H9 (cell line): ENCODE measurements around the gene MESD. TPM values are rescaled to one million over a fixed set of nuclear protein-coding genes. Genes with fewer than 3 reads are reported as not detected.

Experiments
- DNase-seq: peaks from one replicate; pipeline ENCODE4 v3.0.0-alpha.2; 2017
- H2AFZ ChIP-seq: one replicate; pipeline ENCODE4 v1.6.1; 2013; ENCODE audit warnings: mild to moderate bottlenecking, low read length, control low read depth, moderate library complexity
- H2AK5ac ChIP-seq: 2 replicates; pipeline ENCODE4 v1.6.1; 2013; ENCODE audit warnings: low read length, control low read depth, mixed read lengths; ENCODE audit not compliant: insufficient read length
- H2BK120ac ChIP-seq: one replicate; pipeline ENCODE4 v1.6.1; 2013; ENCODE audit warnings: low read depth, mild to moderate bottlenecking, low read length, control low read depth, inconsistent platforms; ENCODE audit not compliant: poor library complexity, severe bottlenecking
- H2BK12ac ChIP-seq: 2 replicates; pipeline ENCODE4 v1.6.1; 2013; ENCODE audit warnings: low read length, control low read depth, mixed read lengths, low read depth; ENCODE audit not compliant: insufficient read length
- H2BK15ac ChIP-seq: 2 replicates; pipeline ENCODE4 v1.6.1; 2013; ENCODE audit warnings: low read depth, low read length, control low read depth
- H2BK20ac ChIP-seq: one replicate; pipeline ENCODE4 v1.6.1; 2013; ENCODE audit warnings: low read depth, mild to moderate bottlenecking, low read length, control low read depth, inconsistent platforms; ENCODE audit not compliant: poor library complexity, severe bottlenecking
- H2BK5ac ChIP-seq: 2 replicates; pipeline ENCODE4 v1.6.1; 2013; ENCODE audit warnings: low read length, control low read depth, mixed read lengths; ENCODE audit not compliant: insufficient read length
- H3K14ac ChIP-seq: 2 replicates; pipeline ENCODE4 v1.6.1; 2013; ENCODE audit warnings: low read length, control low read depth; ENCODE audit not compliant: insufficient read depth
- H3K18ac ChIP-seq: 2 replicates; pipeline ENCODE4 v1.6.1; 2013; ENCODE audit warnings: low read depth, mild to moderate bottlenecking, mixed read lengths, low read length, control low read depth; ENCODE audit not compliant: insufficient read length
- H3K23ac ChIP-seq: 2 replicates; pipeline ENCODE4 v1.6.1; 2013; ENCODE audit warnings: low read length, control low read depth, mixed read lengths, low read depth; ENCODE audit not compliant: insufficient read length
- H3K23me2 ChIP-seq: 2 replicates; pipeline ENCODE4 v1.6.1; 2013; ENCODE audit warnings: low read depth, mild to moderate bottlenecking, mixed read lengths, low read length, control low read depth; ENCODE audit not compliant: insufficient read length, poor library complexity, severe bottlenecking
- H3K27ac ChIP-seq: 2 replicates; pipeline ENCODE4 v1.5.1; 2013; ENCODE audit warnings: low read length, control low read depth, mixed read lengths, low read depth; ENCODE audit not compliant: insufficient read length
- H3K27me3 ChIP-seq: 2 replicates; pipeline ENCODE4 v1.6.1; 2013; ENCODE audit warnings: low read length, control low read depth, inconsistent platforms; ENCODE audit not compliant: insufficient read depth
- H3K4ac ChIP-seq: 2 replicates; pipeline ENCODE4 v1.6.1; 2013; ENCODE audit warnings: low read depth, mild to moderate bottlenecking, control low read depth, inconsistent platforms, low read length, moderate library complexity
- H3K4me1 ChIP-seq: 2 replicates; pipeline ENCODE4 v1.6.1; 2013; ENCODE audit warnings: low read length, control low read depth, inconsistent platforms; ENCODE audit not compliant: insufficient read depth
- H3K4me2 ChIP-seq: 2 replicates; pipeline ENCODE4 v1.6.1; 2013; ENCODE audit warnings: low read length, control low read depth, mixed read lengths; ENCODE audit not compliant: insufficient read length, insufficient read depth
- H3K56ac ChIP-seq: 2 replicates; pipeline ENCODE4 v1.6.1; 2013; ENCODE audit warnings: low read depth, mild to moderate bottlenecking, mixed read lengths, low read length, control low read depth; ENCODE audit not compliant: insufficient read length
- H3K79me1 ChIP-seq: 2 replicates; pipeline ENCODE4 v1.6.1; 2013; ENCODE audit warnings: low read depth, mild to moderate bottlenecking, moderate library complexity, low read length, control low read depth, inconsistent platforms; ENCODE audit not compliant: insufficient read depth, poor library complexity, severe bottlenecking
- H3K79me2 ChIP-seq: 2 replicates; pipeline ENCODE4 v1.6.1; 2013; ENCODE audit warnings: low read length, control low read depth, inconsistent platforms; ENCODE audit not compliant: insufficient read depth
- H3K9ac ChIP-seq: 2 replicates; pipeline ENCODE4 v1.6.1; 2013; ENCODE audit warnings: low read length, control low read depth, mixed read lengths; ENCODE audit not compliant: insufficient read length; ENCODE audit errors: extremely low read depth
- H3K9me3 ChIP-seq: one replicate; pipeline ENCODE4 v1.6.1; 2013; ENCODE audit warnings: low read depth, low read length, inconsistent platforms; ENCODE audit not compliant: control insufficient read depth
- H3T11ph ChIP-seq: one replicate; pipeline ENCODE4 v1.6.1; 2013; ENCODE audit warnings: mild to moderate bottlenecking, low read length, control low read depth, inconsistent platforms
- H4K20me1 ChIP-seq: one replicate; pipeline ENCODE4 v1.6.1; 2013; ENCODE audit not compliant: control insufficient read depth, insufficient read length, insufficient read depth
- H4K5ac ChIP-seq: 2 replicates; pipeline ENCODE4 v1.6.1; 2013; ENCODE audit warnings: low read depth, mild to moderate bottlenecking, mixed read lengths, low read length, control low read depth; ENCODE audit not compliant: insufficient read length
- H4K8ac ChIP-seq: replicated peaks from 2 replicates; pipeline ENCODE4 v1.6.1; 2013; ENCODE audit warnings: low read length, control low read depth, mixed read lengths, low read depth; ENCODE audit not compliant: insufficient read length
- H4K91ac ChIP-seq: 2 replicates; pipeline ENCODE4 v1.6.1; 2013; ENCODE audit warnings: low read depth, mild to moderate bottlenecking, moderate library complexity, mixed read lengths, low read length, control low read depth; ENCODE audit not compliant: insufficient read length
- H3K27ac Mint-ChIP-seq, 3 experiments: 2 replicates in 2 of 3; 3 replicates in 1 of 3; pipeline ENCODE4 v1.8.0; 2020 to 2021; ENCODE audit warnings: mixed read lengths in 3 of 3, mild to moderate bottlenecking in 1 of 3, moderate library complexity in 1 of 3
- H3K27me3 Mint-ChIP-seq: 2 replicates; pipeline ENCODE4 v1.8.0; 2021; ENCODE audit warnings: low read depth, mild to moderate bottlenecking, moderate library complexity, mixed read lengths
- H3K36me3 Mint-ChIP-seq, 3 experiments: 2 replicates in 2 of 3; 3 replicates in 1 of 3; pipeline ENCODE4 v1.8.0; 2020 to 2021; ENCODE audit warnings: low read depth in 3 of 3, mixed read lengths in 3 of 3; ENCODE audit not compliant: insufficient read depth in 1 of 3
- H3K4me1 Mint-ChIP-seq, 2 experiments: 2 replicates each; pipeline ENCODE4 v1.8.0; 2020; ENCODE audit warnings: mixed read lengths in 2 of 2
- H3K4me3 Mint-ChIP-seq, 2 experiments: 2 replicates in 1 of 2; 3 replicates in 1 of 2; pipeline ENCODE4 v1.8.0; 2020 to 2021; ENCODE audit warnings: mild to moderate bottlenecking in 2 of 2, mixed read lengths in 2 of 2, moderate library complexity in 1 of 2
- H3K9me3 Mint-ChIP-seq, 2 experiments: 2 replicates in 1 of 2; 3 replicates in 1 of 2; pipeline ENCODE4 v1.8.0; 2020; ENCODE audit warnings: mild to moderate bottlenecking in 2 of 2, mixed read lengths in 2 of 2, moderate library complexity in 1 of 2
- CTCF ChIP-seq: fragments of 200-600 bp; sonication (generic); conservative IDR thresholded peaks from 3 replicates; pipeline ENCODE4 v1.8.0; 2021; ENCODE audit warnings: antibody characterized with exemption, mild to moderate bottlenecking
- WGBS: extraction: QIAGEN DNeasy Blood & Tissue Kit; methylation state at CpG from one replicate; pipeline ENCODE4 v1.1.7; 2013; ENCODE audit warnings: missing lambda C conversion rate, low lambda C conversion rate, mixed read lengths; ENCODE audit not compliant: insufficient read length; ENCODE audit errors: extremely low coverage; 5-methylcytosine and 5-hydroxymethylcytosine counted together
- total RNA-seq: library from RNA; stranded (reverse); gene quantifications from 2 replicates; pipeline ENCODE4 v1.2.1, GENCODE V29; 2021

The MESD gene
- total RNA-seq, 1 experiment from 2014 or later = 29.1 TPM

GRCh38 chr15:80986487-80986886 lies 3.1 kb downstream of the MESD start:
- DNase-seq = no peak
- Histone ChIP-seq H2BK20ac (no peak overlapping the region), H3K18ac (no peak overlapping the region), H3K4me1 (peaks cover 2% of the 10 kb centered on the region; the same call in 1 of the 2 replicates), H4K5ac (no peak overlapping the region), H3K23ac (no peak overlapping the region), H3K79me2 (peaks cover 39% of the 10 kb centered on the region), H3K79me1 (peaks cover 21% of the 10 kb centered on the region), H2AFZ (no peak overlapping the region), H3K14ac (no peak overlapping the region), H4K91ac (no peak overlapping the region), H3T11ph (no peak overlapping the region), H2AK5ac (no peak overlapping the region), H3K4me2 (no peak overlapping the region), H3K9me3 (no peaks in the 10 kb centered on the region), H2BK120ac (no peak overlapping the region), H2BK5ac (no peak overlapping the region), H4K20me1 (no peaks in the 10 kb centered on the region), H3K27me3 (no peaks in the 10 kb centered on the region), H3K9ac (no peak overlapping the region), H3K27ac (no peak overlapping the region), H3K4ac (no peak overlapping the region), H2BK15ac (no peak overlapping the region), H4K8ac (no peak overlapping the region), H3K56ac (no peak overlapping the region), H3K23me2 (peaks cover 8% of the 10 kb centered on the region), H2BK12ac (no peak overlapping the region)
- H3K4me1 Mint-ChIP-seq = peaks cover 31 to 41% of the 10 kb centered on the region in 2 experiments
- H3K9me3 Mint-ChIP-seq = no peaks in the 10 kb centered on the region
- H3K27me3 Mint-ChIP-seq = no peaks in the 10 kb centered on the region
- peaks cover 9 to 18% (median 10%) of the 10 kb centered on the region in 3 experiments for H3K36me3 Mint-ChIP-seq
- H3K27ac Mint-ChIP-seq = no peak overlapping the region
- no CpG with 5 or more reads among the region's 1 CpG for WGBS
- no peak for TF ChIP-seq CTCF
- no peak overlapping the region for H3K4me3 Mint-ChIP-seq
